Activated CD4-positive, alpha-beta T cell treated with anti-CD3 and anti-CD28 coated beads, Interleukin-2, amount 50 U/mL, for 16 hours (primary cell): ENCODE data around the gene SART1.

Source experiments
- DNase-seq: peaks from one replicate; pipeline ENCODE4 v3.0.0-alpha.2; 2020

The SART1 gene

GRCh38 chr11:65968600-65969482 lies 7.3 kb downstream of the SART1 start:
- no peak for DNase-seq

- no peak for DNase-seq
These were observed 10.6 kb downstream of the SART1 start for GRCh38 chr11:65972116-65972515.

- no peak for DNase-seq
These were observed 12.0 kb downstream of the SART1 start for GRCh38 chr11:65973439-65974110.

GRCh38 chr11:65975771-65976170 lies 14.2 kb downstream of the SART1 start:
- DNase-seq: no peak

- no peak for DNase-seq
These were observed 15.0 kb downstream of the SART1 start for GRCh38 chr11:65976216-65977176.

GRCh38 chr11:65977621-65978390 lies 16.3 kb downstream of the SART1 start:
- DNase-seq: no peak

GRCh38 chr11:65978391-65979238 lies 17.1 kb downstream of the SART1 start:
- DNase-seq: no peak

- DNase-seq: no peak
These were observed 17.8 kb downstream of the SART1 start for GRCh38 chr11:65979261-65979759.

GRCh38 chr11:65981101-65981740 lies 19.7 kb downstream of the SART1 start:
- DNase-seq: no peak

GRCh38 chr11:65981972-65982823 lies 20.7 kb downstream of the SART1 start:
- DNase-seq: no peak

GRCh38 chr11:65982824-65983588 lies 21.5 kb downstream of the SART1 start:
- DNase-seq: no peak

- no peak for DNase-seq
These were observed 22.1 kb downstream of the SART1 start for GRCh38 chr11:65983589-65983987.

GRCh38 chr11:65987336-65987735 lies 25.8 kb downstream of the SART1 start:
- DNase-seq: no peak

GRCh38 chr11:65988791-65989592 lies 27.5 kb downstream of the SART1 start:
- DNase-seq: peak; percentile 96

- no peak for DNase-seq
These were observed 30.5 kb downstream of the SART1 start for GRCh38 chr11:65992056-65992455.

GRCh38 chr11:65997286-65997685 lies 35.8 kb downstream of the SART1 start:
- no peak for DNase-seq

GRCh38 chr11:66001942-66002647 lies 40.6 kb downstream of the SART1 start, which contains the start of the genes BANF1 and EIF1AD:
Gene BANF1, plus strand, starts transcription at chr11:66002503. Its CDS starts 748 bp downstream, at chr11:66003251.
Gene EIF1AD, minus strand, starts transcription at chr11:66002157. Its CDS starts 1,768 bp downstream, at chr11:66000389.
- peak; percentile 98 for DNase-seq
